SU-DHL-6 (cell line): ENCODE measurements around the gene ETS1.

Experiments used
- EZH2phosphoT487 ChIP-seq: fragments of 200-600 bp; sonication (generic), shearing (Covaris generic); conservative IDR thresholded peaks from 2 replicates; pipeline ENCODE4 v1.6.1; 2018; ENCODE audit warnings: mild to moderate bottlenecking, antibody characterized with exemption, low read length, moderate library complexity, mixed read lengths
- TF ChIP-seq, protein P1 (sequence below): fragments of 200-600 bp; sonication (generic); IDR thresholded peaks from one replicate; pipeline ENCODE4 v1.5.1; 2017; ENCODE audit warnings: antibody characterized with exemption, mild to moderate bottlenecking, low read length, moderate library complexity; ENCODE audit not compliant: insufficient read depth, poor library complexity, severe bottlenecking

DNA sequence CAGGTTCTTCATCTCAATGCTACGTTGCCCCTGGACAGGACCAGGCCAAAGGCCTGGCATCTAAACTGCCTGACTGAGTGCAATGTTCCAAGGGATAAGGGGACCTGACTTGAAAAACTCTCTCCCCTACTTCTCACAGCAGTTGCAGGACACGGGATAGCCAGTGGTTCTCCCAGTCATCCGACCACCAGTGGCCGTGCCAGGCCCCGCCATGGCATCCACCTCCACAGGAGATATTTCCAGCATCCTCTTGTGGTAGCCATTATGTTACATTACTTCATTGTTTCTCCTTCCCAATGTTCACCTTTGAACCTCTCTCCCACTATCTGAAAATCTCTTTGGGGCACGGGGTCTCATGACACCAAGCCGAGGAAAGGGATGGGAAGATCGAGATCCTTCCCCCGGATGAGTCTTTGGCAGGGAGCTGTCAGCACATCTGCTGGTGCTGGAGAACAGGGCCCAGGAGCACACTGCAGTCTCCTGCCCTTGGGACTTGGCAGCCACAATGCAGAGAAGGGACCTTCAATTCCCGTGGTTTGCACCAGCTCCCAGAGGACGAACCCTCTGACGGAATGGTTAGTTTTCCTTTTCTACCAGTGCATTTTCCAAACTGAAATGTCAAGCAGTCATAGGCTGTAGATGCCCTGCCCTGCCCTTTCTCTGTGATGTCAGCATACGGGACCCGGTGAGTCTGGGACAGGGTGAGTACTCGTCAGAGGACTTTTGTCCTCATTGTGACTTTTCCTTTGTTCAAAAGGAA, 121.2 kb downstream of the ETS1 start:
- TF ChIP-seq, protein P1, sequence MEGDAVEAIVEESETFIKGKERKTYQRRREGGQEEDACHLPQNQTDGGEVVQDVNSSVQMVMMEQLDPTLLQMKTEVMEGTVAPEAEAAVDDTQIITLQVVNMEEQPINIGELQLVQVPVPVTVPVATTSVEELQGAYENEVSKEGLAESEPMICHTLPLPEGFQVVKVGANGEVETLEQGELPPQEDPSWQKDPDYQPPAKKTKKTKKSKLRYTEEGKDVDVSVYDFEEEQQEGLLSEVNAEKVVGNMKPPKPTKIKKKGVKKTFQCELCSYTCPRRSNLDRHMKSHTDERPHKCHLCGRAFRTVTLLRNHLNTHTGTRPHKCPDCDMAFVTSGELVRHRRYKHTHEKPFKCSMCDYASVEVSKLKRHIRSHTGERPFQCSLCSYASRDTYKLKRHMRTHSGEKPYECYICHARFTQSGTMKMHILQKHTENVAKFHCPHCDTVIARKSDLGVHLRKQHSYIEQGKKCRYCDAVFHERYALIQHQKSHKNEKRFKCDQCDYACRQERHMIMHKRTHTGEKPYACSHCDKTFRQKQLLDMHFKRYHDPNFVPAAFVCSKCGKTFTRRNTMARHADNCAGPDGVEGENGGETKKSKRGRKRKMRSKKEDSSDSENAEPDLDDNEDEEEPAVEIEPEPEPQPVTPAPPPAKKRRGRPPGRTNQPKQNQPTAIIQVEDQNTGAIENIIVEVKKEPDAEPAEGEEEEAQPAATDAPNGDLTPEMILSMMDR = no peak
- no peak for TF ChIP-seq EZH2phosphoT487
